ENCODE results near the gene KCNH4. TPM values are rescaled to one million over a fixed set of nuclear protein-coding genes. Genes with fewer than 3 reads are reported as not detected.

Gene KCNH4
- polyA plus RNA-seq, 1 donor from 2014 or later: 0.56 TPM

DNA sequence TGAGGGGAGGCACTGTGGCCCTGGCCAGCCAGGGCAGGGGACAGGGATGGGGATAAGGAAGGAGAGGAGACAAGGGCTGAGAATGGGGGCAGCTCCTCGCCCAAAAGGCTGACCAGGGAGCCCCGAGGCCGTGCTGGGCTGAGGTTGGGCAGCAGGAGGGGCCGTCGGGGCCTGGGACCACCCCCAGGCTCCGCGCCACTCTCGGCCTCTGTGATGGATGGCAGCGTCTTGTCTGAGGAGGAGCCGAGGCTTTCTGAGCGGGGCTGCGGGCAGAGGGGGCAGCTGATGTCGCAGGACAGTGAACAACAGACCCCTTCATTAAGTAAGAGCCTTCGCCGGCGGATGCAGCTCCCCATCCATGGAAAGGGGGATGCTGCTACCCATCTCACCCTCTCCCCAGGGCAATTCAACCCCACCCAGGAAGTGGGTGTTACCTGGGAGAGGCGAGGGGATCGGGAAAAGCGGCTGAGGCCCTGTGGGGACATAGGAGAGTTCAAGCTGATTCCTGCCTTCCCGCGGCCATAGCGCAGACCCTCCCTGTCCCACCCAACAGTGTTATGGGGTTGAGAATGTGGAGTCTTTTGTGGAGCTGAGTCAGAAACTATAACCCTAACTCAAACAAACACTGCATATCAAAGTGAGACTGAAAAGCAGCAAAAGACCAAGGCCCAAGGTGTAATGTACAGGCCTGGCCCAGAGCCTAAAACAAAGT lies 17.1 kb downstream of the KCNH4 start:
- Histone ChIP-seq H3K9ac (ENCODE audit: low read length) (no peak overlapping the region), H2AFZ (ENCODE audit: low read depth, low read length) (no peak overlapping the region), H3K79me2 (replicated peaks; ENCODE audit: insufficient read depth, low read length) (no peaks in the 10 kb centered on the region), H3K9me3 (ENCODE audit: low read length) (no peaks in the 10 kb centered on the region), H3K36me3 (ENCODE audit: insufficient read depth, low read length) (no peaks in the 10 kb centered on the region), H4K20me1 (ENCODE audit: insufficient read depth) (no peaks in the 10 kb centered on the region), H3K9me2 (ENCODE audit: insufficient read depth, low read length) (no peaks in the 10 kb centered on the region), H3F3A (ENCODE audit: insufficient read depth, low read length, poor library complexity, severe bottlenecking) (no peaks in the 10 kb centered on the region), H3K4me3 (ENCODE audit: low read length) (no peak overlapping the region), H3K27ac (ENCODE audit: low read length) (no peak overlapping the region), H3K27me3 (ENCODE audit: insufficient read depth, low read depth, low read length) (no peaks in the 10 kb centered on the region), H3K4me2 (ENCODE audit: low read length) (no peak overlapping the region)
- TF ChIP-seq EZH2 (IDR thresholded peaks at IDR 0.05; ENCODE audit: borderline replicate concordance, insufficient read depth, low read length, poor library complexity, severe bottlenecking) (no peak), MXI1 (conservative IDR thresholded peaks at IDR 0.05; ENCODE audit: poor library complexity, severe bottlenecking) (no peak), EP300 (conservative IDR thresholded peaks at IDR 0.05; ENCODE audit: poor library complexity, severe bottlenecking) (no peak), SMC3 (conservative IDR thresholded peaks at IDR 0.05; ENCODE audit: poor library complexity) (no peak)
- TF ChIP-seq, protein P1, sequence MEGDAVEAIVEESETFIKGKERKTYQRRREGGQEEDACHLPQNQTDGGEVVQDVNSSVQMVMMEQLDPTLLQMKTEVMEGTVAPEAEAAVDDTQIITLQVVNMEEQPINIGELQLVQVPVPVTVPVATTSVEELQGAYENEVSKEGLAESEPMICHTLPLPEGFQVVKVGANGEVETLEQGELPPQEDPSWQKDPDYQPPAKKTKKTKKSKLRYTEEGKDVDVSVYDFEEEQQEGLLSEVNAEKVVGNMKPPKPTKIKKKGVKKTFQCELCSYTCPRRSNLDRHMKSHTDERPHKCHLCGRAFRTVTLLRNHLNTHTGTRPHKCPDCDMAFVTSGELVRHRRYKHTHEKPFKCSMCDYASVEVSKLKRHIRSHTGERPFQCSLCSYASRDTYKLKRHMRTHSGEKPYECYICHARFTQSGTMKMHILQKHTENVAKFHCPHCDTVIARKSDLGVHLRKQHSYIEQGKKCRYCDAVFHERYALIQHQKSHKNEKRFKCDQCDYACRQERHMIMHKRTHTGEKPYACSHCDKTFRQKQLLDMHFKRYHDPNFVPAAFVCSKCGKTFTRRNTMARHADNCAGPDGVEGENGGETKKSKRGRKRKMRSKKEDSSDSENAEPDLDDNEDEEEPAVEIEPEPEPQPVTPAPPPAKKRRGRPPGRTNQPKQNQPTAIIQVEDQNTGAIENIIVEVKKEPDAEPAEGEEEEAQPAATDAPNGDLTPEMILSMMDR (IDR thresholded peaks at IDR 0.05; ENCODE audit: poor library complexity, severe bottlenecking): no peak

DNA sequence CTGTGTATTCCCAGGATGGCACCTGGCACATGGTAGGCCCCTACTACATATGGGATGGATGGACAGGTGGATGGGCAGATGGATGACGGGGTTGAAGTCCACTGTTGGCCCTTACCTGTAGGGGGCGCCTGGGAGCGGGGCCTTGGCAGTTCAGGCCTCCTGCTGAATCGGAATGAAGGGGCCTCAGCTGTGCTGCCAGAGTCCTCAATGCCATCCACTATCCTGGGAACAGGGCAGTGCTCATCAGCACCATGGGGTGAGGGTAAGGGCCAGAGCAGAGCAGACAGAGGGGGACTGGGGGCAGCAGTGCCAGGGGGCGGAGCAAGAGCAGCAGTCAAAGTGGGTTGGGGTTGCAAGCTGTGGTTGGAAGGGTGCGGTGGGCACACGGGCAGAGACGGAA lies 17.8 kb downstream of the KCNH4 start:
- Histone ChIP-seq H3K9me2 (ENCODE audit: insufficient read depth, low read length) (no peaks in the 10 kb centered on the region), H3K36me3 (ENCODE audit: insufficient read depth, low read length) (no peaks in the 10 kb centered on the region), H3F3A (ENCODE audit: insufficient read depth, low read length, poor library complexity, severe bottlenecking) (no peaks in the 10 kb centered on the region), H3K4me3 (ENCODE audit: low read length) (no peak overlapping the region), H3K4me2 (ENCODE audit: low read length) (no peak overlapping the region), H3K79me2 (replicated peaks; ENCODE audit: insufficient read depth, low read length) (no peaks in the 10 kb centered on the region), H3K27me3 (ENCODE audit: insufficient read depth, low read depth, low read length) (no peaks in the 10 kb centered on the region), H3K27ac (ENCODE audit: low read length) (no peak overlapping the region), H3K9ac (ENCODE audit: low read length) (no peak overlapping the region), H2AFZ (ENCODE audit: low read depth, low read length) (no peak overlapping the region), H3K9me3 (ENCODE audit: low read length) (no peaks in the 10 kb centered on the region), H4K20me1 (ENCODE audit: insufficient read depth) (no peaks in the 10 kb centered on the region)
- TF ChIP-seq EZH2 (IDR thresholded peaks at IDR 0.05; ENCODE audit: borderline replicate concordance, insufficient read depth, low read length, poor library complexity, severe bottlenecking): no peak
- no peak for TF ChIP-seq MXI1 (conservative IDR thresholded peaks at IDR 0.05; ENCODE audit: poor library complexity, severe bottlenecking)
- no peak for TF ChIP-seq SMC3 (conservative IDR thresholded peaks at IDR 0.05; ENCODE audit: poor library complexity)
- TF ChIP-seq, protein P1 (IDR thresholded peaks at IDR 0.05; ENCODE audit: poor library complexity, severe bottlenecking): no peak
- TF ChIP-seq POLR2AphosphoS5 (IDR thresholded peaks at IDR 0.05): no peak
- TF ChIP-seq EP300 (conservative IDR thresholded peaks at IDR 0.05; ENCODE audit: poor library complexity, severe bottlenecking): no peak
- no peak for TF ChIP-seq TAF1 (IDR thresholded peaks at IDR 0.05; ENCODE audit: low read depth)
- TF ChIP-seq, protein P2, sequence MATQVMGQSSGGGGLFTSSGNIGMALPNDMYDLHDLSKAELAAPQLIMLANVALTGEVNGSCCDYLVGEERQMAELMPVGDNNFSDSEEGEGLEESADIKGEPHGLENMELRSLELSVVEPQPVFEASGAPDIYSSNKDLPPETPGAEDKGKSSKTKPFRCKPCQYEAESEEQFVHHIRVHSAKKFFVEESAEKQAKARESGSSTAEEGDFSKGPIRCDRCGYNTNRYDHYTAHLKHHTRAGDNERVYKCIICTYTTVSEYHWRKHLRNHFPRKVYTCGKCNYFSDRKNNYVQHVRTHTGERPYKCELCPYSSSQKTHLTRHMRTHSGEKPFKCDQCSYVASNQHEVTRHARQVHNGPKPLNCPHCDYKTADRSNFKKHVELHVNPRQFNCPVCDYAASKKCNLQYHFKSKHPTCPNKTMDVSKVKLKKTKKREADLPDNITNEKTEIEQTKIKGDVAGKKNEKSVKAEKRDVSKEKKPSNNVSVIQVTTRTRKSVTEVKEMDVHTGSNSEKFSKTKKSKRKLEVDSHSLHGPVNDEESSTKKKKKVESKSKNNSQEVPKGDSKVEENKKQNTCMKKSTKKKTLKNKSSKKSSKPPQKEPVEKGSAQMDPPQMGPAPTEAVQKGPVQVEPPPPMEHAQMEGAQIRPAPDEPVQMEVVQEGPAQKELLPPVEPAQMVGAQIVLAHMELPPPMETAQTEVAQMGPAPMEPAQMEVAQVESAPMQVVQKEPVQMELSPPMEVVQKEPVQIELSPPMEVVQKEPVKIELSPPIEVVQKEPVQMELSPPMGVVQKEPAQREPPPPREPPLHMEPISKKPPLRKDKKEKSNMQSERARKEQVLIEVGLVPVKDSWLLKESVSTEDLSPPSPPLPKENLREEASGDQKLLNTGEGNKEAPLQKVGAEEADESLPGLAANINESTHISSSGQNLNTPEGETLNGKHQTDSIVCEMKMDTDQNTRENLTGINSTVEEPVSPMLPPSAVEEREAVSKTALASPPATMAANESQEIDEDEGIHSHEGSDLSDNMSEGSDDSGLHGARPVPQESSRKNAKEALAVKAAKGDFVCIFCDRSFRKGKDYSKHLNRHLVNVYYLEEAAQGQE (IDR thresholded peaks at IDR 0.05; ENCODE audit: borderline replicate concordance): no peak
- TF ChIP-seq RAD21 (conservative IDR thresholded peaks at IDR 0.05): no peak

All from neural cell (in vitro differentiated cells).